HepG2 (cell line): ENCODE data around the gene PCSK2. TPM values are rescaled to one million over a fixed set of nuclear protein-coding genes. Genes with fewer than 3 reads are reported as not detected.
A peak's percentile ranks its signal among the peaks of the same experiment; 100 is the strongest.

Experiments used
- ARID2 ChIP-seq: sonication (generic); formaldehyde crosslinking; IDR thresholded peaks from 2 replicates; pipeline ENCODE4 v1.8.1; 2022; ENCODE audit warnings: mild to moderate bottlenecking, missing genetic modification reagents, borderline replicate concordance
- CC2D1A ChIP-seq: sonication (generic); formaldehyde crosslinking; IDR thresholded peaks from 2 replicates; pipeline ENCODE4 v1.8.1; 2023; ENCODE audit warnings: mild to moderate bottlenecking, missing genetic modification reagents
- GPBP1L1 ChIP-seq: sonication (generic); formaldehyde crosslinking; IDR thresholded peaks from 2 replicates; pipeline ENCODE4 v1.5.0; 2020; ENCODE audit warnings: mild to moderate bottlenecking, missing genetic modification reagents
- MAFF ChIP-seq: IDR thresholded peaks from 2 replicates; pipeline ENCODE4 v1.6.1; 2011; ENCODE audit warnings: low read depth, low read length, improper control_type of control experiment
- MTA3 ChIP-seq: sonication (generic); formaldehyde crosslinking; IDR thresholded peaks from 2 replicates; pipeline ENCODE4 v1.4.0; 2020; ENCODE audit warnings: missing genetic modification reagents
- POLR2A ChIP-seq, 2 experiments: IDR thresholded peaks; 2 replicates each; pipeline ENCODE4 v1.6.1; 2011; ENCODE audit warnings: low read depth in 2 of 2, low read length in 2 of 2, mild to moderate bottlenecking in 1 of 2, moderate library complexity in 1 of 2; ENCODE audit not compliant: insufficient read depth in 1 of 2
- ZNF142 ChIP-seq: sonication (generic); formaldehyde crosslinking; IDR thresholded peaks from 2 replicates; pipeline ENCODE4 v1.4.0; 2020; ENCODE audit warnings: missing genetic modification reagents
- ZNF180 ChIP-seq: sonication (generic); formaldehyde crosslinking; IDR thresholded peaks from 2 replicates; pipeline ENCODE4 v1.4.0; 2020; ENCODE audit warnings: low read depth, missing genetic modification reagents, borderline replicate concordance
- ZNF496 ChIP-seq: sonication (generic); formaldehyde crosslinking; IDR thresholded peaks from 2 replicates; pipeline ENCODE4 v1.8.1; 2023; ENCODE audit warnings: mild to moderate bottlenecking, moderate library complexity, missing genetic modification reagents; ENCODE audit not compliant: insufficient replicate concordance
- ZNF598 ChIP-seq: sonication (generic); formaldehyde crosslinking; IDR thresholded peaks from 2 replicates; pipeline ENCODE4 v1.5.1; 2020; ENCODE audit warnings: mild to moderate bottlenecking, missing genetic modification reagents, borderline replicate concordance
- ZNF782 ChIP-seq: sonication (generic); formaldehyde crosslinking; IDR thresholded peaks from 2 replicates; pipeline ENCODE4 v1.4.0; 2020; ENCODE audit warnings: missing genetic modification reagents, mild to moderate bottlenecking, borderline replicate concordance
- ZZZ3 ChIP-seq: sonication (generic); formaldehyde crosslinking; IDR thresholded peaks from 2 replicates; pipeline ENCODE4 v1.4.0; 2020; ENCODE audit warnings: missing genetic modification reagents, mild to moderate bottlenecking, borderline replicate concordance
- polyA plus RNA-seq, 8 experiments: library from polyadenylated mRNA; depleted of rRNA in 3 of 8; stranded (reverse) in 7 of 8; unstranded in 1 of 8; fragments of >200 nt; fragmentation: Illumina TruSeq in 4 of 8; extraction: Trizol in 4 of 8; gene quantifications; 2 replicates each; pipeline versions ENCODE4 v1.2.1 to v1.2.3, GENCODE V29; 2011 to 2016; ENCODE audit warnings: low read depth in 4 of 8, missing spikeins in 1 of 8, mixed read lengths in 1 of 8; ENCODE audit not compliant: insufficient read depth in 1 of 8
- total RNA-seq, 5 experiments: library from RNA; depleted of rRNA; stranded (reverse); fragments of >200 nt; fragmentation: Illumina TruSeq; extraction: Trizol; gene quantifications; 2 replicates each; pipeline ENCODE4 v1.2.3, GENCODE V29; 2016; ENCODE audit warnings: low read depth in 1 of 5
- TF ChIP-seq, protein P1 (sequence below): sonication (generic); formaldehyde crosslinking; IDR thresholded peaks from 2 replicates; pipeline ENCODE4 v1.8.1; 2023; ENCODE audit warnings: mild to moderate bottlenecking, missing genetic modification reagents
- TF ChIP-seq, protein P2 (sequence below): IDR thresholded peaks from 2 replicates; pipeline ENCODE4 v1.6.1; 2016; ENCODE audit warnings: mild to moderate bottlenecking, missing biosample characterization, missing genetic modification reagents
- TF ChIP-seq, protein P3 (sequence below): sonication (generic); formaldehyde crosslinking; IDR thresholded peaks from 2 replicates; pipeline ENCODE4 v1.5.0; 2020; ENCODE audit warnings: mild to moderate bottlenecking, missing genetic modification reagents, borderline replicate concordance

The PCSK2 gene
- total and polyA plus RNA-seq, 2 of the 13 experiments (the other 11 are each of a cell fraction or from before 2014, with no cell fraction given): not detected

DNA sequence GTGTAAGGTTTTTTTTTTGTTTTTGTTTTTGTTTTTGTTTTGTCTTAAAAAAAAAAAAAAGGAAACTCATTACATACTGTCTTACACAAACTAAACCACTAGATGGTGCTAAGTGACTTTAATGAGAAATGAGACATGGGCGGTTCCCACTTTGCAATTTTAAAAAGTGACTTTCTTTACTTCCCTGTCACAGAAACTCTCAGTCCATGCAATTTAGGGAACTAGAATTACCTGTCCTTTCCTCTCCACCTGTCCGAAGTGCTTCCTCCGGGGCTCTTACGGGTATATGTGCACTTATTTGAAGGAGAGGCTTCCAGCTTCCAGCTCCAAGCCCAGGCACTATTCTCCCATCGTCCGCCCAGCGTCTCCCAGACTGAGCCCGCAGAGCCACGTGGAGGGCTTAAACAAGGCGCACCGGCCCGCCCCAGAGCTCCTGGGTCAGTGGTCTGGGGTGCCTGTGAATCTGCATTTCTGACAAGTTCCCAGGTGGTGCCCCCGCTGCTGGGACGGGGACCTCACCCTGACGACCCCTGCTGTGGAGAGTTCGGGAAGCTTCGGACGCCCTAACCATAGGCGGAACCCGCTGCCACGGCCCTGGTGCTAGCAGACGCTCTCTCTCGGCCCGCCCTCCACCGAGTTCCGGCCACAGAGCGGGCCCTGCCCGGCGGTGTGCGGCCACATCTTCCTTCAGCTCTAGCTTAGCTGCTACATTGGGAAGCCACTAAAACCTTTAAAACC, 278.2 kb downstream of the PCSK2 start (continued):
- TF ChIP-seq ZNF142 (CRISPR knock-in tag) (peak; percentile 30; the same call in 1 of the 2 replicates), ZNF496 (CRISPR knock-in tag) (no peak), MAFF (no peak), CC2D1A (CRISPR knock-in tag) (no peak), ARID2 (no peak), ZNF782 (CRISPR knock-in tag) (peak; percentile 31; the same call in 1 of the 2 replicates), MTA3 (CRISPR knock-in tag) (no peak), GPBP1L1 (CRISPR knock-in tag) (no peak), ZNF180 (CRISPR knock-in tag) (no peak), ZZZ3 (no peak), POLR2A (IDR thresholded peaks at IDR 0.05; ENCODE audit: insufficient read depth in 1 of 2, low read depth in 2 of 2, low read length in 2 of 2) (no peak), ZNF598 (peak; percentile 97; the same call in 1 of the 2 replicates)
- TF ChIP-seq, protein P1, sequence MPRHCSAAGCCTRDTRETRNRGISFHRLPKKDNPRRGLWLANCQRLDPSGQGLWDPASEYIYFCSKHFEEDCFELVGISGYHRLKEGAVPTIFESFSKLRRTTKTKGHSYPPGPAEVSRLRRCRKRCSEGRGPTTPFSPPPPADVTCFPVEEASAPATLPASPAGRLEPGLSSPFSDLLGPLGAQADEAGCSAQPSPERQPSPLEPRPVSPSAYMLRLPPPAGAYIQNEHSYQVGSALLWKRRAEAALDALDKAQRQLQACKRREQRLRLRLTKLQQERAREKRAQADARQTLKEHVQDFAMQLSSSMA (CRISPR knock-in tag): peak; percentile 35; the same call in 1 of the 2 replicates
- TF ChIP-seq, protein P2, sequence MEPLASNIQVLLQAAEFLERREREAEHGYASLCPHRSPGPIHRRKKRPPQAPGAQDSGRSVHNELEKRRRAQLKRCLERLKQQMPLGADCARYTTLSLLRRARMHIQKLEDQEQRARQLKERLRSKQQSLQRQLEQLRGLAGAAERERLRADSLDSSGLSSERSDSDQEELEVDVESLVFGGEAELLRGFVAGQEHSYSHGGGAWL (CRISPR knock-in tag): peak; percentile 81; the same call in 1 of the 2 replicates
- TF ChIP-seq, protein P3, sequence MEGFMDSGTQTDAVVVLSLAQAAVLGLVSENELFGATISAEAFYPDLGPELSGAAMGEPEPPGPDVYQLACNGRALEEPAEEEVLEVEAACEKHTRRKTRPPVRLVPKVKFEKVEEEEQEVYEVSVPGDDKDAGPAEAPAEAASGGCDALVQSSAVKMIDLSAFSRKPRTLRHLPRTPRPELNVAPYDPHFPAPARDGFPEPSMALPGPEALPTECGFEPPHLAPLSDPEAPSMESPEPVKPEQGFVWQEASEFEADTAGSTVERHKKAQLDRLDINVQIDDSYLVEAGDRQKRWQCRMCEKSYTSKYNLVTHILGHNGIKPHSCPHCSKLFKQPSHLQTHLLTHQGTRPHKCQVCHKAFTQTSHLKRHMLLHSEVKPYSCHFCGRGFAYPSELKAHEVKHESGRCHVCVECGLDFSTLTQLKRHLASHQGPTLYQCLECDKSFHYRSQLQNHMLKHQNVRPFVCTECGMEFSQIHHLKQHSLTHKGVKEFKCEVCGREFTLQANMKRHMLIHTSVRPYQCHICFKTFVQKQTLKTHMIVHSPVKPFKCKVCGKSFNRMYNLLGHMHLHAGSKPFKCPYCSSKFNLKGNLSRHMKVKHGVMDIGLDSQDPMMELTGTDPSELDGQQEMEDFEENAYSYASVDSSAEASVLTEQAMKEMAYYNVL (CRISPR knock-in tag): no peak
